ENCODE measurements around the gene ORC3.

The ORC3 gene

DNA sequence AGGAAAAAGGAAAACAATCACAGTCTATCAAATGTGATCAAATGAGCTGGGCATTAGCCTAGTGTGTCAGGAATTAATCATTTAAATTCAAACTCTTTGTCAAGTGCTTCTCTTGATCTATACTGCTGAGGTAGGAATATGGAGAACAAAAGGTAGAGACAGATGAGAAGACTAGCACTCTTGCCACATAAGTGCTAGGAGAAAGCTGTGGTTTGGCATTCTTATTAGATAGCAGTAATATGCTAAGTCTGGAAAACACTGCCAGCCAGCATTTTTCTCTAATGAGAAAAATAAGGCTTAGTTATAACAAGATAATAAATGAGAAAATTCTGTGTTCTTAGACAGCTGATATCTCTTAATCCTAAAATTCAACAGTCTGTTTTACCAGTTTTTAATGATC, 38.9 kb downstream of the ORC3 start:
- no peak overlapping the region for H2AFZ ChIP-seq (ENCODE audit: low read depth, low read length)
- H3K27me3 ChIP-seq (ENCODE audit: insufficient read depth, low read length, poor library complexity) = no peaks in the 10 kb centered on the region
- no peak overlapping the region for H3K4me3 ChIP-seq (ENCODE audit: low read depth in 1 of 2, low read length in 2 of 2)
- peaks cover 26% of the 10 kb centered on the region for H3K36me3 ChIP-seq (ENCODE audit: insufficient read depth, low read length)
- no peak overlapping the region for H3K27ac ChIP-seq (ENCODE audit: low read length)
- H3K9ac ChIP-seq (ENCODE audit: low read depth, low read length) = no peak overlapping the region
- no peaks in the 10 kb centered on the region for H3K4me1 ChIP-seq (ENCODE audit: insufficient read depth, low read length)
- TF ChIP-seq CTCF (IDR thresholded peaks at IDR 0.05; ENCODE audit: borderline replicate concordance, extremely low read depth, low read length, poor library complexity, severe bottlenecking) = no peak
- TF ChIP-seq EZH2 (IDR thresholded peaks at IDR 0.05; ENCODE audit: borderline replicate concordance, low read depth, low read length, severe bottlenecking) = no peak
- DNase-seq = no peak
- ATAC-seq (ENCODE audit: insufficient read depth, low read depth) = no peak
- H3K9me3 ChIP-seq (ENCODE audit: insufficient read depth, low read length, severe bottlenecking) = no peaks in the 10 kb centered on the region
- no peak overlapping the region for H3K4me2 ChIP-seq (ENCODE audit: insufficient read depth, low read length)
- no peaks in the 10 kb centered on the region for H3K79me2 ChIP-seq (ENCODE audit: insufficient read depth, low read length)
- H4K20me1 ChIP-seq (ENCODE audit: insufficient read depth, low read length) = no peaks in the 10 kb centered on the region

GRCh38 chr6:87630746-87631145, 40.8 kb downstream of the ORC3 start:
- H3K36me3 ChIP-seq (ENCODE audit: insufficient read depth, low read length) = peaks cover 38% of the 10 kb centered on the region
- H3K4me1 ChIP-seq (ENCODE audit: insufficient read depth, low read length) = no peaks in the 10 kb centered on the region
- no peak overlapping the region for H3K27ac ChIP-seq (ENCODE audit: low read length)
- H3K9me3 ChIP-seq (ENCODE audit: insufficient read depth, low read length, severe bottlenecking) = no peaks in the 10 kb centered on the region
- ATAC-seq (ENCODE audit: insufficient read depth, low read depth) (no peak), DNase-seq (no peak)
- H3K9ac ChIP-seq (ENCODE audit: low read depth, low read length) = no peak overlapping the region
- no peak for TF ChIP-seq CTCF (IDR thresholded peaks at IDR 0.05; ENCODE audit: borderline replicate concordance, extremely low read depth, low read length, poor library complexity, severe bottlenecking)
- no peak for TF ChIP-seq EZH2 (IDR thresholded peaks at IDR 0.05; ENCODE audit: borderline replicate concordance, low read depth, low read length, severe bottlenecking)
- no peak overlapping the region for H2AFZ ChIP-seq (ENCODE audit: low read depth, low read length)
- no peaks in the 10 kb centered on the region for H4K20me1 ChIP-seq (ENCODE audit: insufficient read depth, low read length)
- H3K79me2 ChIP-seq (ENCODE audit: insufficient read depth, low read length) = no peaks in the 10 kb centered on the region; the same call in 1 of the 2 replicates
- H3K4me3 ChIP-seq (ENCODE audit: low read depth in 1 of 2, low read length in 2 of 2) = no peak overlapping the region
- no peak overlapping the region for H3K4me2 ChIP-seq (ENCODE audit: insufficient read depth, low read length)
- H3K27me3 ChIP-seq (ENCODE audit: insufficient read depth, low read length, poor library complexity) = no peaks in the 10 kb centered on the region

- Histone ChIP-seq H3K4me1 (ENCODE audit: insufficient read depth, low read length) (no peaks in the 10 kb centered on the region), H2AFZ (ENCODE audit: low read depth, low read length) (no peak overlapping the region), H3K79me2 (ENCODE audit: insufficient read depth, low read length) (no peaks in the 10 kb centered on the region; the same call in 1 of the 2 replicates), H3K4me3 (ENCODE audit: low read depth in 1 of 2, low read length in 2 of 2) (no peak overlapping the region), H3K9me3 (ENCODE audit: insufficient read depth, low read length, severe bottlenecking) (no peaks in the 10 kb centered on the region), H4K20me1 (ENCODE audit: insufficient read depth, low read length) (no peaks in the 10 kb centered on the region), H3K27me3 (ENCODE audit: insufficient read depth, low read length, poor library complexity) (no peaks in the 10 kb centered on the region), H3K9ac (ENCODE audit: low read depth, low read length) (no peak overlapping the region), H3K36me3 (ENCODE audit: insufficient read depth, low read length) (peaks cover 50% of the 10 kb centered on the region), H3K27ac (ENCODE audit: low read length) (no peak overlapping the region), H3K4me2 (ENCODE audit: insufficient read depth, low read length) (no peak overlapping the region)
- no peak for ATAC-seq (ENCODE audit: insufficient read depth, low read depth)
- DNase-seq = no peak
- no peak for TF ChIP-seq CTCF (IDR thresholded peaks at IDR 0.05; ENCODE audit: borderline replicate concordance, extremely low read depth, low read length, poor library complexity, severe bottlenecking)
- TF ChIP-seq EZH2 (IDR thresholded peaks at IDR 0.05; ENCODE audit: borderline replicate concordance, low read depth, low read length, severe bottlenecking) = no peak
These were observed 43.9 kb downstream of the ORC3 start for GRCh38 chr6:87633851-87634250.

GRCh38 chr6:87636315-87636714, 46.4 kb downstream of the ORC3 start:
- no peak for ATAC-seq (ENCODE audit: insufficient read depth, low read depth)
- Histone ChIP-seq H3K9ac (ENCODE audit: low read depth, low read length) (no peak overlapping the region), H3K4me2 (ENCODE audit: insufficient read depth, low read length) (no peak overlapping the region)

More at GRCh38 chr6:87636315-87636714, 46.4 kb downstream of the ORC3 start:
- H3K4me1 ChIP-seq (ENCODE audit: insufficient read depth, low read length) = no peaks in the 10 kb centered on the region
- no peak overlapping the region for H3K4me3 ChIP-seq (ENCODE audit: low read depth in 1 of 2, low read length in 2 of 2)
- no peaks in the 10 kb centered on the region; the same call in 1 of the 2 replicates for H3K79me2 ChIP-seq (ENCODE audit: insufficient read depth, low read length)
- peaks cover 45% of the 10 kb centered on the region for H3K36me3 ChIP-seq (ENCODE audit: insufficient read depth, low read length)
- no peaks in the 10 kb centered on the region for H4K20me1 ChIP-seq (ENCODE audit: insufficient read depth, low read length)
- no peak for DNase-seq
- H3K27me3 ChIP-seq (ENCODE audit: insufficient read depth, low read length, poor library complexity) = no peaks in the 10 kb centered on the region
- no peaks in the 10 kb centered on the region for H3K9me3 ChIP-seq (ENCODE audit: insufficient read depth, low read length, severe bottlenecking)
- no peak overlapping the region for H2AFZ ChIP-seq (ENCODE audit: low read depth, low read length)
- no peak overlapping the region for H3K27ac ChIP-seq (ENCODE audit: low read length)
- TF ChIP-seq CTCF (IDR thresholded peaks at IDR 0.05; ENCODE audit: borderline replicate concordance, extremely low read depth, low read length, poor library complexity, severe bottlenecking) = no peak
- TF ChIP-seq EZH2 (IDR thresholded peaks at IDR 0.05; ENCODE audit: borderline replicate concordance, low read depth, low read length, severe bottlenecking) = no peak

Measured in DND-41 (cell line).